HL-60 (cell line): ENCODE data around the gene PAQR5.

Experiments
- DNase-seq, 2 experiments: peaks; one replicate each; pipeline ENCODE4 v3.0.0-alpha.2; 2010 to 2020; ENCODE audit warnings: low read depth in 1 of 2, low spot score in 1 of 2
- H3K27ac ChIP-seq: fragments of 250-450 bp; sonication (Bioruptor Pico); replicated peaks from 2 replicates; pipeline ENCODE4 v1.5.1; 2020; ENCODE audit warnings: mild to moderate bottlenecking, moderate library complexity
- H3K27me3 ChIP-seq: fragments of 250-450 bp; sonication (Bioruptor Pico); 2 replicates; pipeline ENCODE4 v1.5.1; 2021; ENCODE audit warnings: mild to moderate bottlenecking, moderate library complexity; ENCODE audit not compliant: insufficient read depth, poor library complexity, severe bottlenecking
- H3K4me3 ChIP-seq: replicated peaks from 2 replicates; pipeline ENCODE4 v1.5.1; 2011; ENCODE audit warnings: mild to moderate bottlenecking, control low read depth, low read length; ENCODE audit not compliant: insufficient read depth
- GABPA ChIP-seq: IDR thresholded peaks from 2 replicates; pipeline ENCODE4 v1.6.1; 2012; ENCODE audit warnings: low read depth
- POLR2AphosphoS5 ChIP-seq: IDR thresholded peaks from 2 replicates; pipeline ENCODE4 v1.6.1; 2012; ENCODE audit warnings: low read depth
- SPI1 ChIP-seq: IDR thresholded peaks from 2 replicates; pipeline ENCODE4 v1.6.1; 2012; ENCODE audit warnings: low read depth, mild to moderate bottlenecking, borderline replicate concordance
- TF ChIP-seq, protein P1 (sequence below): IDR thresholded peaks from 2 replicates; pipeline ENCODE4 v1.6.1; 2012; ENCODE audit warnings: low read depth; ENCODE audit not compliant: insufficient replicate concordance
- TF ChIP-seq, protein P2 (sequence below): IDR thresholded peaks from one replicate; pipeline ENCODE4 v1.5.1; 2011; ENCODE audit warnings: low read length, control low read depth, inconsistent platforms; ENCODE audit not compliant: insufficient read depth

PAQR5 gene

GRCh38 chr15:69358850-69359249 is 60.1 kb downstream of the PAQR5 start:
- H3K27ac ChIP-seq = no peak overlapping the region
- no peak overlapping the region for H3K4me3 ChIP-seq
- no peaks in the 10 kb centered on the region for H3K27me3 ChIP-seq
- DNase-seq = no peak
- TF ChIP-seq, protein P1, sequence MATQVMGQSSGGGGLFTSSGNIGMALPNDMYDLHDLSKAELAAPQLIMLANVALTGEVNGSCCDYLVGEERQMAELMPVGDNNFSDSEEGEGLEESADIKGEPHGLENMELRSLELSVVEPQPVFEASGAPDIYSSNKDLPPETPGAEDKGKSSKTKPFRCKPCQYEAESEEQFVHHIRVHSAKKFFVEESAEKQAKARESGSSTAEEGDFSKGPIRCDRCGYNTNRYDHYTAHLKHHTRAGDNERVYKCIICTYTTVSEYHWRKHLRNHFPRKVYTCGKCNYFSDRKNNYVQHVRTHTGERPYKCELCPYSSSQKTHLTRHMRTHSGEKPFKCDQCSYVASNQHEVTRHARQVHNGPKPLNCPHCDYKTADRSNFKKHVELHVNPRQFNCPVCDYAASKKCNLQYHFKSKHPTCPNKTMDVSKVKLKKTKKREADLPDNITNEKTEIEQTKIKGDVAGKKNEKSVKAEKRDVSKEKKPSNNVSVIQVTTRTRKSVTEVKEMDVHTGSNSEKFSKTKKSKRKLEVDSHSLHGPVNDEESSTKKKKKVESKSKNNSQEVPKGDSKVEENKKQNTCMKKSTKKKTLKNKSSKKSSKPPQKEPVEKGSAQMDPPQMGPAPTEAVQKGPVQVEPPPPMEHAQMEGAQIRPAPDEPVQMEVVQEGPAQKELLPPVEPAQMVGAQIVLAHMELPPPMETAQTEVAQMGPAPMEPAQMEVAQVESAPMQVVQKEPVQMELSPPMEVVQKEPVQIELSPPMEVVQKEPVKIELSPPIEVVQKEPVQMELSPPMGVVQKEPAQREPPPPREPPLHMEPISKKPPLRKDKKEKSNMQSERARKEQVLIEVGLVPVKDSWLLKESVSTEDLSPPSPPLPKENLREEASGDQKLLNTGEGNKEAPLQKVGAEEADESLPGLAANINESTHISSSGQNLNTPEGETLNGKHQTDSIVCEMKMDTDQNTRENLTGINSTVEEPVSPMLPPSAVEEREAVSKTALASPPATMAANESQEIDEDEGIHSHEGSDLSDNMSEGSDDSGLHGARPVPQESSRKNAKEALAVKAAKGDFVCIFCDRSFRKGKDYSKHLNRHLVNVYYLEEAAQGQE = no peak
- TF ChIP-seq GABPA = no peak
- TF ChIP-seq, protein P2, sequence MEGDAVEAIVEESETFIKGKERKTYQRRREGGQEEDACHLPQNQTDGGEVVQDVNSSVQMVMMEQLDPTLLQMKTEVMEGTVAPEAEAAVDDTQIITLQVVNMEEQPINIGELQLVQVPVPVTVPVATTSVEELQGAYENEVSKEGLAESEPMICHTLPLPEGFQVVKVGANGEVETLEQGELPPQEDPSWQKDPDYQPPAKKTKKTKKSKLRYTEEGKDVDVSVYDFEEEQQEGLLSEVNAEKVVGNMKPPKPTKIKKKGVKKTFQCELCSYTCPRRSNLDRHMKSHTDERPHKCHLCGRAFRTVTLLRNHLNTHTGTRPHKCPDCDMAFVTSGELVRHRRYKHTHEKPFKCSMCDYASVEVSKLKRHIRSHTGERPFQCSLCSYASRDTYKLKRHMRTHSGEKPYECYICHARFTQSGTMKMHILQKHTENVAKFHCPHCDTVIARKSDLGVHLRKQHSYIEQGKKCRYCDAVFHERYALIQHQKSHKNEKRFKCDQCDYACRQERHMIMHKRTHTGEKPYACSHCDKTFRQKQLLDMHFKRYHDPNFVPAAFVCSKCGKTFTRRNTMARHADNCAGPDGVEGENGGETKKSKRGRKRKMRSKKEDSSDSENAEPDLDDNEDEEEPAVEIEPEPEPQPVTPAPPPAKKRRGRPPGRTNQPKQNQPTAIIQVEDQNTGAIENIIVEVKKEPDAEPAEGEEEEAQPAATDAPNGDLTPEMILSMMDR = no peak
- no peak for TF ChIP-seq POLR2AphosphoS5
- TF ChIP-seq SPI1 = no peak

DNA sequence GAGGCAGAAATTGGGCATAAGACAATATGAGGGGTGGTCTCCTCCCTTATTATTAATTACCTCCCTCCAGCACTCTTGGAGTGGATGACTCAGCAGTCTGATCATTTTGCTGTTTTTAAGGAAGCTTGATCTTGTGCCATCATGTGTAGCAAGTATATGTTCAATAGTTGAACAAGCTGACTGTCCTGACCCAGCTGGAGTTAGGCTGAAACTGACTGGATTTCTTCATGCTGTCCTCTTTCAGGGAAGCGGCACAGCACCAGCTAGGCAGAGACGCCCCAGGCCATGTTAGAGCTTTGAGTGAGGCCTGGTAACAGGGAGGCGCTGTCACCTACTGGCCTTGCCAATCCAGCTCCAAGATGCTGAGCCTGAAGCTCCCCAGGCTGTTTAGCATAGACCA is 61.0 kb downstream of the PAQR5 start:
- H3K27me3 ChIP-seq = no peaks in the 10 kb centered on the region
- H3K27ac ChIP-seq = no peak overlapping the region
- DNase-seq = peak in 1 of 2 experiments; percentile 33
- H3K4me3 ChIP-seq = no peak overlapping the region
- TF ChIP-seq, protein P1 = no peak
- TF ChIP-seq, protein P2 = no peak
- TF ChIP-seq GABPA (no peak), POLR2AphosphoS5 (no peak), SPI1 (no peak)

DNA sequence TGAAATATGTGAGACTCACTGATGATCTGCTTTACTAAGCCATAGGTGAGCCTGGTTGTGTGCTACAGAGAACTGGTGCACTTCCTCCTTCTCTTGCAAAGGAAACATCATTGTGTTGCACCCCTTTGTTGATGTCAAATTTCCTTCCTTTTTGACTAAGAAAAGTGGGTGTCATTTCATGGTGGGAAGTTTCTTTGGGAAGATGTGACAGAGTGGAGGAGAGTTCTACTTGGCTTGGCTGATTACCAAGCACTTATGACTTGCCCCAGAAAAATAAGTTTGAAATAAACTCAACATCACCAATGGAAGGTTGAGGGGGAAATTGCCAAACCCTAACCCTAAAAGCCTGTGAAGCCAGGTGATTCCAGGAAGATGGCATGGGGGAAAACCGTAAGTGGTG is 61.9 kb downstream of the PAQR5 start:
- TF ChIP-seq POLR2AphosphoS5 (no peak), SPI1 (peak; percentile 72; the same call in 1 of the 2 replicates)
- H3K27me3 ChIP-seq = no peaks in the 10 kb centered on the region
- DNase-seq = no peak
- no peak overlapping the region for H3K27ac ChIP-seq
- H3K4me3 ChIP-seq = no peak overlapping the region

GRCh38 chr15:69367236-69367635 is 68.5 kb downstream of the PAQR5 start:
- no peak for DNase-seq
- TF ChIP-seq, protein P1 = no peak
- TF ChIP-seq, protein P2 = no peak
- no peak for TF ChIP-seq SPI1
- no peak for TF ChIP-seq POLR2AphosphoS5
- no peak overlapping the region for H3K27ac ChIP-seq
- H3K4me3 ChIP-seq = no peak overlapping the region
- H3K27me3 ChIP-seq = no peaks in the 10 kb centered on the region
